Measurements from ENCODE around the gene BTRC.
"Not testable (repeated sequence)": the region's sequence is repeated elsewhere in the genome, so short reads cannot be mapped to it uniquely, and the experiment has no call there.

Gene BTRC

DNA sequence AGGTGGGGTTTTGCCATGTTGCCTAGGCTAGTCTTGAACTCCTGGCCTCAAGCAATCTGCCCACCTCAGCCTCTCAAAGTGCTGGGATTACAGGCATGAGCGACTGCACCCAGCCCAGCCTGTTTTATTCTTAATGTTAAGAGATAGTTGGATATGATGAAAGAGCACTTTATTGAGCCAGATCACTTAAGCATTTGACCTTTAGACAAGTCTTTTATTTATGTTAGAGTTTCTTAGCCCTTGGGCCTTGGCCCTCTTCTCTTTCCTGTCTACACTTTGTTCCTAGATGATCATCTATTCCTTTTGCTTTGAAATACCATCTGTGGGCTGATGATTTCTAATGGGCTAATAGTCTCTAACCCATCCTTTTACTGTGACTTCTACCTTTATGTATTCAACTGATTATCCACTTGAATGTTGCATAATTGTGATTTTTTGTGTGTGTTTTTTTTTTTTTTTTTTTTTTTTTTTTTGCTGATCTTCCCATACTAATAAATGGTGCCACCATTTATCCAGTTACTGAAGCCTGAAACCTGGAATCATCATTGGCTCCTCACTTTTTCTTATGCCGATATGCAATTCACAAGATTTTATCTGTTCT, 34.8 kb downstream of the BTRC start:
- DNase-seq: no peak

DNA sequence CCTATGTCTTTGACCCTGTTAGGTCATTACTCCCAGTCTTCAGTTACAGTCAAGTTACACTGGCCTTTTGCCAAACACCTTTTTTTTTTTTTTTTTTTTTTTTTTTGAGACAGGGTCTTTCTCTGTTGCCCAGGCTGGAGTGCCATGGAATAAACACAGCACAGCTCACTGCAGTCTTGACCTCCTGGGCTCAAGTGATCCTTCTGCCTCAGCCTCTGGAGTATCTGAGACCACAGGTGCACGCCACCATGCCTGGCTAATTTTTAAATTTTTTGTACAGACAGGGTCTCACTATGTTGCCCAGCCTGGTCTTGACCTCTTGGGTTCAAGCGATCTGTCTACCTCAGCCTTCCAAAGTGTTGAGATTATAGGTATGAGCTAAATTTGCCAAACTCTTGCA, 35.6 kb downstream of the BTRC start:
- DNase-seq: not testable (repeated sequence)

DNA sequence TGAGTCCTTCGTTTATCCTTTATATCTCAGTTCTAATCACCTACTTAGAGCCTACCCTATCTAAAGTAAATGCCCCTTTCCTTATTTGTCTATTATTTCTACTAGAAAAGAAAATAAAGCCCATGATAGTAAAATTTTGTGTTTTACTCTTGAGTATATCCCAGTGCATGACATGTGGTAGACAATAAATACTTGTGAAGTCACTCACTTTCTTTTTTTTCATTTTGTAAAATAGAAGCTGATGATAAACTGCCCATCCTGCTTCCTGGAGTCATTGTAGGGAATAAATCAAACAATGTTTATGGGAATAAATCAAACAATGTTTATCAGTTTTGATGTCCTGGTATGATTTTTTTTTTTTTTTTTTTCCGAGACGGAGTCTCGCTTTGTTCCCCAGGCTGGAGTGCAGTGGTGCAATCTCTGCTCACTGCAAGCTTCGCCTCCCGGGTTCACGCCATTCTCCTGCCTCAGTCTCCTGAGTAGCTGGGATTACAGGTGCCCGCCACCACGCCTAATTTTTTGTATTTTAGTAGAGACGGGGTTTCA, 36.1 kb downstream of the BTRC start:
- DNase-seq: no peak

DNA sequence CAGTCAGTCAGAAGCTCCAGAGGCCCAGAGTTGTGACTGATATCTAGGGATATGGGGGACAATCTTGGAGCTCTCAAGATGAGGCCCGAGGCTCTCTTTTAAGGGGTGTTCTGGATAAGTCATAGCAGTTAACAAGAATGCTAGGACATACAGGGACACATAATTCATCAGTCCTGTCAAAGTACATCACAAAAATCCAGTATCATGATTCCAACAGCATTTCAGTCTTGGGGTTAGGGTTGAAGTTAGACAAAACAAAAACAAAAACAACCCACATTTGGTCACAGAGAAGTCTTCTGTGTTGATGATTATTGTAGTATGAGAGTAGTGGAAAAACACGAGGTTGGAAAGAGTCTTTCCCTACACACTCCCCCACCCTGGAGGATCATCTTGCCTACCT, 39.4 kb downstream of the BTRC start:
- DNase-seq: no peak

DNA sequence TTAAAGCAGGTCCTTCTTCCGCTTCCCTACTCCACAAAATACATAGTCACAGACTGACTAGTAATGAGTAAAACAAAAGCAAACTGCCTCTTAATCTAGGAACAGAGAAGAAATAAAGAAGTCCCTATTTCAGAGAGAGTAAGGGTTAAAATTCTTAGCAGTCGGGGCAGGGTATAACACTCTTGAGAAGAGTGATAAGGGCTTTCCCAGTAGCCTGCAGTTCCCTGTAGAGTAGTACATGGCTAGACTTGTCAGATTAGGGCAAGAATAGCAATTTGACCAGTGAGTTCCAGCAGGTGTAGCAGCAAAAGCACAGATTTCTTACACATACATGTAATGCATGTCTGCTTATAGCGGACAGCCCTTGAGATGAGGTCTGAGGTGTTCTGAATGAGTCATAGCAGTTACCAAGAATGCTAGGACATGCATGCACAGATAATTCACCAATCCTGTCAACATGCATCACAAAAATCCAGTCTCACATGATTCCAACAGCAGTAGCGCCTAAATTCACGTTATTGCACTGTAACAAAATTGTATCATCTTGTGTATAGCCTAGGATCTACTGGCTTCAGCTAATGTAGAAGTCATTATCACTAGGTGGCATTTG, 40.7 kb downstream of the BTRC start:
- DNase-seq: no peak

DNA sequence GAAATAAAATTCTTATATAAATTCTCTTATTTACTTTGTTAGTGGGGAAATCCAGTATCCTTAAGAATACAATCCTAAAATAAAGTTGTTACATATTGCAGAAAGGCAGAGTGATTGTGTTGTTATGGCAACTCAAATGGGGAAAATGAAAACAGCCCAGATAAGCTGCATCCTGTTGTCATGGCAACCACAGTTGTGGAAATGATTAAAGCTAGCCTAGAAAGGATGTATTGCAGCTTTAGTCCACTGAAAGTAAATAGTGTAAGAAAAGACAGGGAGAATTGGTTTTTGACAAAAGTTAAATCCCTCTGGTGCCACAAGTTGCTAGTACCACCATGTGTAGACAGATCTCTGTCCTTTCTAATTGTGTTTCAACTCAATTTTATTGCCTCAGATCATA, 43.2 kb downstream of the BTRC start:
- DNase-seq: no peak

DNA sequence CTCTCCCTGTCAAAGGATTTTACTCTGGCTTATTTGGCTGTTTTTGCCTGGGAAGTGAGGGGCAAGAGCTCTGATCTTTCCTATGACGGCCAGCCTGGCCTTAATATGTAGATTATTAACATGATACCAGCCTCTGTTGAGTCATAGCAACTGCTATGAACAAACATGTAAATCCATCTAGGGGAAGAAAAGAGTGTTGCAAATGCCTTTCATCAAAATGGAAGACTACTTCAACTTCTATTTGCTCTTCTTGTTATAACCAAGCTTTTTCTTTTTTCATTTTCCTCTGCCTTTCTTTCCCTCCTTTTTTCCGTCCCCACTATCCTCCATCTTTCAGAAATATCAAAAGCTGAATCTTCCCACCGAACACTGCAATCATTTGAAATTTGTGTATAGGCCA, 46.6 kb downstream of the BTRC start:
- no peak for DNase-seq

DNA sequence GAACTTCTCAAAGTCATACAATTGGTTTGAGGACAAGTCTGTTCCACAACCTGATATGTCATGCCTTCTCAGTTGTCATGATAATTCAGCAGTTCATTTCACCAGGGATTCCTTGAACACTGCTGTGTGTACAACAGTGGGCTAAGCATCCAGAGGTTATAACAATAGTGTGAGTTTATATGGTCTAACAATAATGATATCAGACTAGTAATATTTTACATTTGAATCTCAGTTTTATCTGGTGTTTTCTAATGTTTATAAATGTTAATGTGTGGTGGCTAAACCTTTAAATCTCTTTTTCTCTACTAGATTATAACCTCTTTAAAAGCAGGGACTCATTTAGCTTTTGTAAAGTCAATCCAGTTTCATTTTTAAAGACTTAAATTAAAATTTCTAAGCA, 48.7 kb downstream of the BTRC start:
- no peak for DNase-seq

DNA sequence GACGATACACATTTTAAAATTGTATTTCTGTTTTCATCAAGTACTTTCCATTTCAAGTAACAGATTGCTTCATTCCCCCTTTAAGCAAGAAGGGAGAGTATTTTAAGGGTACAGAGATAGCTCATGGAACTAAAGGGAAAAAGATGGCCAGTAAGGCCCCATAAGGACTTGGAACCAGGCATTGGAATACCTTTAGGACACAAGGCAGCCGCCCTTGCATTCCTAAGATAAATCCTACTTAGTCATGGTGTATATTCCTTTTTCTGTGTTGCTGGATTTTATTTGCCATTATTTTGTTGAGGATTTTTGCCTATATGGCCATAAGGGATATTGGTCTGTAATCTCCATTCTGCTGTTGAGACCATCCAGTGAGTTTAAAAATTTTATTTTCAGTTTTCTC, 49.2 kb downstream of the BTRC start:
- DNase-seq: no peak

DNA sequence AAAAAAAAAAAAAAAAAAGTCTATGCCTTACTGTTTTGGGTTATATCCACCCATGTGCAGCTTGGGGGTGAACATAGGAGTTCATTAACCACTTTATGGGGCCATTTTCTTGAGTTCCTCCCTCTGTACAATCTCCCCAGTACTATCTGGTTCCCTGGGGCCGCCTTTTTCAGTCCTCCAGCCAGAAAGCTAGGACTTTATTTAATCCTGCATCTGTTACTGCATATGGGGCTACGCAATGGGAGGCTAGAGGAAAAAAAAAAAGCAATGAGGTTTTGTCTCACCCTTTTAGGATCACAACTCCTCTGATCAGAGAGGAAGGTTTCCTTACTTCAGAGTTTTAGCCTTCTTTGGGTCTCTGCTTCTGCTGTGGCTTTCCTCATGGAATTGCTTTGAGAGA, 51.0 kb downstream of the BTRC start:
- DNase-seq: no peak

DNA sequence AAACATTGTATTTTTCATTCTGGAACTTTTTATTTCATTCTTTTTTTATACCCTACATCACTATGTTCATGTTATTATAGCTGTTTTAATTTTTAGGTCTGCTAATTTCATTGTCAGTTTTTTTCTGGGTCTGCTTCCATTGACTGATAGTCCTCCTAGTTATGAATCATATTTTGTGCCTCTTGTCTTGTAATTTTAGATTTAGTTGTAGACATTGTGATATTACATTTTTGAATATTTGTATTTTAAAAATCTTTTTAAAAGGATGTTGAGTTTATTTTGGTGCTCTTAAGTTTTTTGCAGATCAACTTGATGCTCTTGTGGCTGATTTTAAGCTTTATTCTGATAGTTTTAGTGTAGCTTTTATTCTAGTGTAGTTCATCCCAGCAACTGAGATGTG, 57.6 kb downstream of the BTRC start:
- no peak for DNase-seq

DNA sequence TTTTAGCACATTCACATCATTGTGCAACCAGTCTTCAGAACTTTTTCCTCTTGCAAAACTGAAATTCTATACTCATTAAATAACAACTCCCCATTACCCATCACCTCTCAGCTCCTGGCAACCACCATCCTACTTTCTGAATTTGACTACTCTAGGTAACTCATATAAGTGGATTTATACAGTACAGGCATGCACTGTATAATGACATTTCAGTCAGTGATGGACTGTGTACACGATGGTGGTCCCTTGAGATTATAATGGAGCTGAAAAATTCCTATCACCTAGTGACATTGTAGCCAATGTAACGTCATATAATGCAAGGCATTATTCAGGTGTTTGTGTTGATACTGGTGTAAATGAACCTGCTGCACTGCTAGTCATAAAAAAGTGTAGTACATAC, 60.1 kb downstream of the BTRC start:
- DNase-seq: no peak

DNA sequence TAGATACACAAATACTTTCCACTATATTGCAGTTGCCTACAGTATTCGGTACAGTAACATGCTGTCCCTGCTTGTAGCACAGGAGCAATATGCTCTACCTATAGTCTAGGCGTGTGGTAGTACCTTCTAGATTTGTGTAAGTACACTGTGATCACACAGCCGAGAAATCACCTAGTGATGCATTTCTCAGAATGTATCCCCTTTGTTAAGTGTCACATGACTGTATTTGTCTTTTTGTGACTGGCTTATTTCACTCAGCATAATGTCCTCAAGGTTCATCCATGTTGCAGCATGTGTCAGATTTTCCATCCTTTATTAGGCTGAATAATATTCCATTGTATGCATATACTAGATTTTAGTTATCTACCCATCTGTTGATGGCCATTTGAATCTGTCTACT, 61.9 kb downstream of the BTRC start:
- no peak for DNase-seq

DNA sequence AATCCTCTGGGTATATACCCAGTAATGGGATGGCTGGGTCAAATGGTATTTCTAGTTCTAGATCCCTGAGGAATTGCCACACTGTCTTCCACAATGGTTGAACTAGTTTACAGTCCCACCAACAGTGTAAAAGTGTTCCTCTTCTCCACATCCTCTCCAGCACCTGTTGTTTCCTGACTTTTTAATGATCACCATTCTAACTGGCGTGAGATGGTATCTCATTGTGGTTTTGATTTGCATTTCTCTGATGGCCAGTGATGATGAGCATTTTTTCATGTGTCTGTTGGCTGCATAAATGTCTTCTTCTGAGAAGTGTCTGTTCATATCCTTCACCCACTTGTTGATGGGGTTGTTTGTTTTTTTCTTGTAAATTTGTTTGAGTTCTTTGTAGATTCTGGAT, 68.0 kb downstream of the BTRC start:
- DNase-seq: not testable (repeated sequence)

DNA sequence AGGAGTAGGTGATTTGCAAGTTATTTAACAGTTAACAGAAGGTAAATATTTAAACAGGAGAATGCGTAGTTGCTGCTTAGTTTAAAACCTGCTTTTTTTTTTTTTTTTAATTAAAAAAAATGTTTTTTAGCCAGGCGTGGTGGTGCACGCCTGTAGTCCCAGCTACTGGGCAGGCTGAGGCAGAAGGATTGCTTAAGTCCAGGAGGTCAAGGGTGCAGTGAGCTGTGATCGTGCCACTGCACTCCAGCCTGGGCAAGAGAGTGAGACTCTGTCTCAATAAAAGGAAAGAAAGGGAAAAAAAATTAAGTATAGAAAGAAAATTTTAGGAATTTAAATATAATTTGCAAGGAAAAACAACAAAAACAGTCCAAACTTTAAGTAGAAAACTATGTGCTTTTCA, 71.6 kb downstream of the BTRC start:
- no peak for DNase-seq

DNA sequence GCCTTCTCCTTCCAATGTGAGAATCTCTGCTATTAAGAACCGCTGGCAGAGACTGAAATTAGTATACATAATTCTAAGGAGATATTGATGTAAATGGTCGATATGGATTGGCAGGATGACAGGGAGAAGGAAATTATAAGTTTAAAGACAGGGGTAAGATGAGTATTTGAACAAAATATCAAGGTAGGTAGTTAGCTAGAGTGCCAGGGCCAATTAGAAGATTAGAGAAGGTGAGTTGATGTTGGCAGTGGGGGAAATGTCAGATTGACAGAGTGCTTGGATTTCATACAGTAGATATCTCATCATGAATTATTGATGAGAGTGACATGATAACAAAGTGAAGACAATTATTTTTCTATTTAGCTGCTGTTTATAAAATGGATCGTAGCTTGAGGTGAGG, 74.1 kb downstream of the BTRC start:
- DNase-seq: no peak

DNA sequence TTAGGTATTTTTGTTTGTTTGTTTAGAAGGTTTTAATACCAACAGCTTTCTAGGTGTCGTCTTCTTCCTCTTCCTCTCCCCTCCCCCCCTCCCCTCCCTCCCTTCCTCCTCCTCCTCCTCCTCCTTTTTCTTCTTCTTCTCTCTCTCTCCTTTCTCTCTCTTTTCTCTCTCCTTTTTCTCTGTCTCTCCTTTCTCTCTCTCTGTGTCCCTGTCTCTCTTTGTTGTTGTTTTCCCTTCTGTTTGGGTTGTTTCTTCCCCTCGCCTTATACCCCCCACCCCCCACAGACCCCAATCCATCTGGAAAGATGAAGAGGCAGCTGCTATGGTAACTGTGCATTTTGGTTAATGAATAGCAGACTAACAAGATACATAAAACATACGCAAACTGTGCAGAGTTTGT, 75.5 kb downstream of the BTRC start:
- DNase-seq: no peak

DNA sequence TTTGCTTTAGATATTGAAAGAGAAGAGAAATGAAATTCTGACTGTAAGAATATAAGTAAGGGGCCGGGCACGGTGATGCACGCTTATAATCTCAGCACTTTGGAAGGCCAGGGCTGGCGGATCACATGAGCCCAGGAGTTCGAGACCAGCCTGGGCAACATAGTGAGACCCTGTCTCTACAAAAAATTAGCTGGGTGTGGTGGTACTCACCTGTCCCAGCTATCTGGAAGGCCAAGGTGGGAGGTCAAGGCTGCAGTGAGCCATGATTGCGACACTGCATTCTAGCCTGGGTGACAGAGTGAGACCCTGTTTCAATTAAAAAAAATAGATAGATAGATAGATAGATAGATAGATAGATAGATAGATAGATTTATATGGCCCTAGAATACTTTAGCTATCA, 82.3 kb downstream of the BTRC start:
- DNase-seq: no peak

DNA sequence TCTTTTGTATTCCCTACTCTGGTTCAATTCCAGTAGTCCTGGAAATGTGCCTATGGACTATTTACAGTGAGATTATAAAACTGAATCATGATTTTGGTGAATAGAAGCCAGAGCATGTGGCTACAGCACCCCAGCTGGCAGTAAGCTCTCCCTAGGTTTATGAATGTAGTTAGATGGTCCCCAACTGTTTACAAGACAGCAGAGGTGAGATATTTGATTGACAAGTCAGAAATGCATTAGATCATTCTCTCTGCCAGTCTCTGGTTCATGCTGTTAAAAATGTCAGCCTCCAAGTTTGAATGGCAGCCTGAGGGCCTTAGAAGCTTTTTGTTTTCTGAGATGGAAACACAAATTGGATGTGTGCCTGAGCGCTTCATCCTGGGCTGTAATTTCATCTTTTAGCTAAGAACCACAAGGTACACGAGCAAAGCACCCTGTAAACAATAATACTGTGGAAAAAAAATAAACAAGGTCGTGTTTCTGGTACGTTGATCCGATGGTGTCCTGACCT, 85.0 kb downstream of the BTRC start:
- no peak for DNase-seq

DNA sequence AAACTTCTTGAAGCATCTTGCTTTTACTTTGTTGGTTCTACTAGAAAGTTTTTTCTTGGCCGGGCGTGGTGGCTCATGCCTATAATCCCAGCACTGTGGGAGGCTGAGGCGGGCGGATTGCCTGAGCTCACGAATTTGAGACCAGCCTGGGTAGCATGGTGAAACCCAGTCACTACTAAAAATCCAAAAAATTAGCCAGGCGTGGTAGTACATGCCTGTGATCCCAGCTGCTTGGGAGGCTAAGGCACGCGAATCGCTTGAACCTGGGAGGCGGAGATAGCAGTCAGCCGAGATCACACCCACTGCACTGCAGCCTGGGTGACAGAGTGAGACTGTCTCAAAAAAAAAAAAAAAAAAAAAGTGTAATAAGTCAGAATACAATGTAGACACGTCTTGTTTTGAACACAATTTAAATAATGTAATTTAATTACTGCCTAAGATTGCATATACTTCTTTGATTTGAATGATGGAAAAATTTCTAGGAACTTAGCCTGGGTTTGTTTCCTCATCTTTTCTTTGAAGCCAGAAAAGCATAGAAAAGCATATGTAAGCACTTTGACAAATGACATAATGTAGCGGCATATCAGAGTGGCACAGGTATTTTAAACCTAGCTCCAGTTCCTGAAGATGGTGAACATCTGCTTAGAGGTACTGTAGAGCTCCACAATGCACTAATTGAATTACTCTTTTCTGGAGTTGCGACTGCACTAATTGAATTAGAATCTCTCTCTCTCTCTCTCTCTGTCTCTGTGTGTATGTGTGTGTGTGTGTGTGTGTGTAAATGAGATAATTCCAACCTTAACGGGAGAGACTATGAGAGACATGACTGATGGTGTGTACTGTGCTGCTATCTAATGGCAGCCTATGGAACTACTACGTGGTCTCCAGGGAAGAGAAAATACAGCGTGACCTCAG, 87.8 kb downstream of the BTRC start:
- no peak for DNase-seq

DNA sequence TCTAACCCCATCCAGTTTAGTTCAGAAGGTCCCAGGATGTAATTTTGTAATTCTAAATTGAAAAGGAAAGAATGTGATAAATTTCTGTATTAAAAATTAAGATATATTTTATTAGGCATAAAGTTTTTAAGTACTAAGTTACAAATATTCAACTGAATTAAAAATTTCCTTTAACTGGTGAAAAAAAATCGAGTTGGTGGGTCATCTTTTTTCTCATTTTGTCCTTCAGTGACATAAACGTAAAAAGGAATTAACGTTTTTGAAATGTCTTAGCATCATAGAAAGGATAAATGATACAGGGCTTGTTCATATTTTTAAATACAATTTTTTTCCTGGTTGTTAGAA, 88.5 kb downstream of the BTRC start:
- DNase-seq: no peak

DNA sequence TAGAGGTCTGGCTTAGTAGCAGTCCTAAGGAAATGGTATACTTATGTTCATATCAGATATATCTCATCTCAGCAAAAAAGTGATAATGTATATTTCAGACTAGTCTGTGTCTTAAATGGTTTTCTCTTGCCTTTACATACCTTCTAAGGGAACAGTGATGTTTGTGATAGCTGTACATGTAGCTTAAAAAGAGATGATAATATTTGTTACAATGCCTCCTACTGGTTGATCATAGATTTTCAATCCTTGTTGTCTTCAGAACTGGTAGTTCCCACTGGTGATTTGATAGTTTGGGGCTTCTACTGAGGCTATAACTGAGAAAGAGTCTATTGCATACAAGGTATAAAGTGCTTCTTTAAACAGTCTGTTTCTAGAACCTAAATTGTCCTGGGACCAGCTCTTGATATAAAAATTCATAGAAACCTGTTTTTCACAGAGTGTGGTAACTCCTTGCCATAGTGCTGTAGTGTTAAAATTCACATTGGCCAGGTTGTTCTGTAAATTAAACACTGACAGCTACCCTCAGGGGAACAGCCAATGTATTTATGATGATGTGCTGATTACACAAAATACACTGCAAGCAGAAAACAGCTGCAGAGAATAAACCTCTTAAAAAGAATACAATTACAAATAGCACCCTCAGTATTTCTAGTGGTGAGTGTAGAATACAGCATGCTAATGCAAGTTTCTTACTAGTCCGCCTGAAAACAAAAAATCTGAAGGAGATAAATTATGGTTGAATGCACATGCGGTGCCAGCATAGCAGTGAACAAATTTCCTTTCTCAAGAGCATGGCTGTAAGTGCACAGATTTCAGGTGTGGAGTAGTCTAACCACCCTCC, 90.3 kb downstream of the BTRC start:
- no peak for DNase-seq

DNA sequence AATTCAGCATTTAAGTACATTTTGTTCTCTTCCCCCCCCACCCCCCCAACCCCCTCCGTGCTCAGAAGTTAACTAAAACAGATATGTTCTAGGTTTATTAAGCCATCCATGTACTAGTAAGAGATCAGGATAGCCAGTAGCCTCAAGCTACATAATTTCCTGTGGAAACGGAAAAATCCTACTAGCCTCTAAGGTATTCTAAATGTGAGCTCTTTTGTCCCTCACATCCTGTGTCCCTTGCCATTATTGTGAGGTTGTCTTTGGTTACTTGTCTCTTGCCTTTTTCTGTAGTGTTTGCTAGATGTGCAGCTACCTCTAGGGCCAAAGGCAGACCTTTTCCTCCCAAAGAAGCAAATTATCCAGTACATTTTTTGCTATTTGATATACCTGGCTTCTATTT, 92.1 kb downstream of the BTRC start:
- DNase-seq: no peak

All from activated CD8-positive, alpha-beta memory T cell treated with anti-CD3 and anti-CD28 coated beads, Interleukin-2, amount 50 U/mL, for 4 hours (primary cell).